Ammon's horn (tissue), 1 donor: ENCODE data around the gene THG1L.
"Not testable (repeated sequence)": the region's sequence is repeated elsewhere in the genome, so short reads cannot be mapped to it uniquely, and the experiment has no call there.

Experiments used
- DNase-seq: peaks from one replicate; pipeline ENCODE4 v3.0.0-alpha.2; 2016; ENCODE audit warnings: low spot score

The THG1L gene

GRCh38 chr5:157727858-157728257 is 3.4 kb upstream of the THG1L start:
- DNase-seq = not testable (repeated sequence)

GRCh38 chr5:157729858-157730257 is 1.4 kb upstream of the THG1L start:
- DNase-seq = no peak

- DNase-seq = no peak
Measured at GRCh38 chr5:157730900-157731271, 334 bp upstream of the THG1L start.

GRCh38 chr5:157732130-157732514 is 902 bp downstream of the THG1L start:
- no peak for DNase-seq

GRCh38 chr5:157732596-157733262 is 1.5 kb downstream of the THG1L start:
- no peak for DNase-seq

GRCh38 chr5:157734436-157734835 is 3.2 kb downstream of the THG1L start:
- DNase-seq = no peak

GRCh38 chr5:157735991-157736390 is 4.8 kb downstream of the THG1L start:
- DNase-seq = no peak

- DNase-seq = no peak
Measured at GRCh38 chr5:157739388-157740228, 8.4 kb downstream of the THG1L start.

- DNase-seq = no peak
Measured at GRCh38 chr5:157740229-157740610, 9.0 kb downstream of the THG1L start.

- DNase-seq = no peak
Measured at GRCh38 chr5:157741131-157741530, 9.9 kb downstream of the THG1L start.

- DNase-seq = peak; percentile 89
Measured at GRCh38 chr5:157743163-157744050, 12.2 kb downstream of the THG1L start, which contains the start of gene LSM11. Gene LSM11, plus strand, starts transcription at chr5:157743712. Its CDS starts 39 bp downstream, at chr5:157743751.

GRCh38 chr5:157744051-157745011 is 13.1 kb downstream of the THG1L start:
- DNase-seq = peak; percentile 18

- peak; percentile 15 for DNase-seq
Measured at GRCh38 chr5:157745041-157745456, 13.8 kb downstream of the THG1L start.

- DNase-seq = no peak
Measured at GRCh38 chr5:157747173-157747740, 16.0 kb downstream of the THG1L start.

GRCh38 chr5:157747766-157748700 is 16.8 kb downstream of the THG1L start:
- DNase-seq = no peak

GRCh38 chr5:157748760-157749461 is 17.7 kb downstream of the THG1L start:
- peak; percentile 44 for DNase-seq

- no peak for DNase-seq
Measured at GRCh38 chr5:157749462-157749799, 18.2 kb downstream of the THG1L start.

- DNase-seq = no peak
Measured at GRCh38 chr5:157750320-157750719, 19.1 kb downstream of the THG1L start.

GRCh38 chr5:157756122-157756521 is 24.9 kb downstream of the THG1L start:
- no peak for DNase-seq
